ENCODE results near the gene GASK1A.

The GASK1A gene

DNA sequence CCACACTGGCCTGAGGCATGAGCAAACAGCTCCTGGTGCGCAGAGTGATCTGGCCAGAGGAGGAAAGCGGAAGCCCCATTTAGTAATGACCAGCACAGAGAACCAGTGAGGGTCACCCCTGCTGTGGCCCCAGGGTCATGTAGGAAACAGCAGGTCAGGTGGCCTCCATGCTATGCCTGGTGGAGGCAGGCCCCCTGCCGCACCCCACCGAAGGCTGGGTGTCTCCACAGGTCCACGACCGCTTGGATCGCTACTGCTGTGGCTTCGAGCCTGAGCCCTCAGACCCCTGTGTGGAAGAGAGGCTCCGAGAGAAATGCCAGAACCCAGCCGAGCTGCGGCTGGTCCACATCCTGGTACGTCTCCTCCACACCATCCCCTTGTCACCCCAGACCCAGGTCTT lies 74.2 kb downstream of the GASK1A start:
- H3K4me3 ChIP-seq (ENCODE audit: low read length), result no peak overlapping the region
- TF ChIP-seq, protein P1, sequence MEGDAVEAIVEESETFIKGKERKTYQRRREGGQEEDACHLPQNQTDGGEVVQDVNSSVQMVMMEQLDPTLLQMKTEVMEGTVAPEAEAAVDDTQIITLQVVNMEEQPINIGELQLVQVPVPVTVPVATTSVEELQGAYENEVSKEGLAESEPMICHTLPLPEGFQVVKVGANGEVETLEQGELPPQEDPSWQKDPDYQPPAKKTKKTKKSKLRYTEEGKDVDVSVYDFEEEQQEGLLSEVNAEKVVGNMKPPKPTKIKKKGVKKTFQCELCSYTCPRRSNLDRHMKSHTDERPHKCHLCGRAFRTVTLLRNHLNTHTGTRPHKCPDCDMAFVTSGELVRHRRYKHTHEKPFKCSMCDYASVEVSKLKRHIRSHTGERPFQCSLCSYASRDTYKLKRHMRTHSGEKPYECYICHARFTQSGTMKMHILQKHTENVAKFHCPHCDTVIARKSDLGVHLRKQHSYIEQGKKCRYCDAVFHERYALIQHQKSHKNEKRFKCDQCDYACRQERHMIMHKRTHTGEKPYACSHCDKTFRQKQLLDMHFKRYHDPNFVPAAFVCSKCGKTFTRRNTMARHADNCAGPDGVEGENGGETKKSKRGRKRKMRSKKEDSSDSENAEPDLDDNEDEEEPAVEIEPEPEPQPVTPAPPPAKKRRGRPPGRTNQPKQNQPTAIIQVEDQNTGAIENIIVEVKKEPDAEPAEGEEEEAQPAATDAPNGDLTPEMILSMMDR (IDR thresholded peaks at IDR 0.05; ENCODE audit: insufficient read depth, low read depth, low read length, missing control alignments), result no peak
- no peak for DNase-seq (ENCODE audit: low read depth)

DNA sequence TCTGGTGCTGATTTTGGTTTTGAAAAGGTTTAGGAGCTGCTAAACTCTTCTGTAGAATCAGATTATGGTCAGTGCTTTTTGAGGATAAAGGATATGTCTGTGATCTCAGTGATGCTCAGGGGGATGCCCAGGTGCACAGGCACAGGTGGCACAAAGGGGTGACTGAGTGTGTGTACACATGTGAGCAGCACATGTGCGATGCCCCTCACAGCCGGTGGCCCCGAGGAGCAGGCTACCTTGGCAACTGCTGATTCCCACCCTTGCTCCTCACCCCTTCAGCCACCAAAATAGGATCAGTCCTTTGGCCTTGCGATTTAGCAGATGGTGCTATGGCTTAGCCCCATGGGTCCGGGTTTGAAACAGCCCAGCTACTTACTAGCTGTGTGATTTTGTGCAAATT lies 75.6 kb downstream of the GASK1A start:
- H3K4me3 ChIP-seq (ENCODE audit: low read length), result no peak overlapping the region
- TF ChIP-seq, protein P1 (IDR thresholded peaks at IDR 0.05; ENCODE audit: insufficient read depth, low read depth, low read length, missing control alignments), result no peak
- DNase-seq (ENCODE audit: low read depth), result no peak

DNA sequence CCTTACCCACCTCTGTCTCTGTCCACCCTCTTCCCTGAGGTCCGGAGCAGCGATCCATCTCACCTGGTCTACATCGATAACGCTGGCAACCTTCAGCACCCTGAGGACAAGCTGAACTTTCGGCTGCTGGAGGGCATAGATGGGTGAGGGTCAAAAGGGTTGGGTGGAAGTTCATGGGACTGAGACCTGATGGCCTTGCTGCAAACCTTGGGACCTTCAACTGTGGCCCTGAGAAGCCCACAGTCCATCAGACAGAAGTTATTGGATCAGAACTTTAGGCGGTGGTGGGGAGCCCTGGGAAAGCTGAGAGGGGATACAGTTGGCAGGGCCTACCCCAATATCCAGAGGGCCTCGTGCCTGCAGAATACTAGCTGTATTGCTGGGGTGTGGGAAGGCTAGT lies 76.3 kb downstream of the GASK1A start:
- TF ChIP-seq, protein P1 (IDR thresholded peaks at IDR 0.05; ENCODE audit: insufficient read depth, low read depth, low read length, missing control alignments), result no peak
- no peak overlapping the region for H3K4me3 ChIP-seq (ENCODE audit: low read length)
- DNase-seq (ENCODE audit: low read depth), result no peak

DNA sequence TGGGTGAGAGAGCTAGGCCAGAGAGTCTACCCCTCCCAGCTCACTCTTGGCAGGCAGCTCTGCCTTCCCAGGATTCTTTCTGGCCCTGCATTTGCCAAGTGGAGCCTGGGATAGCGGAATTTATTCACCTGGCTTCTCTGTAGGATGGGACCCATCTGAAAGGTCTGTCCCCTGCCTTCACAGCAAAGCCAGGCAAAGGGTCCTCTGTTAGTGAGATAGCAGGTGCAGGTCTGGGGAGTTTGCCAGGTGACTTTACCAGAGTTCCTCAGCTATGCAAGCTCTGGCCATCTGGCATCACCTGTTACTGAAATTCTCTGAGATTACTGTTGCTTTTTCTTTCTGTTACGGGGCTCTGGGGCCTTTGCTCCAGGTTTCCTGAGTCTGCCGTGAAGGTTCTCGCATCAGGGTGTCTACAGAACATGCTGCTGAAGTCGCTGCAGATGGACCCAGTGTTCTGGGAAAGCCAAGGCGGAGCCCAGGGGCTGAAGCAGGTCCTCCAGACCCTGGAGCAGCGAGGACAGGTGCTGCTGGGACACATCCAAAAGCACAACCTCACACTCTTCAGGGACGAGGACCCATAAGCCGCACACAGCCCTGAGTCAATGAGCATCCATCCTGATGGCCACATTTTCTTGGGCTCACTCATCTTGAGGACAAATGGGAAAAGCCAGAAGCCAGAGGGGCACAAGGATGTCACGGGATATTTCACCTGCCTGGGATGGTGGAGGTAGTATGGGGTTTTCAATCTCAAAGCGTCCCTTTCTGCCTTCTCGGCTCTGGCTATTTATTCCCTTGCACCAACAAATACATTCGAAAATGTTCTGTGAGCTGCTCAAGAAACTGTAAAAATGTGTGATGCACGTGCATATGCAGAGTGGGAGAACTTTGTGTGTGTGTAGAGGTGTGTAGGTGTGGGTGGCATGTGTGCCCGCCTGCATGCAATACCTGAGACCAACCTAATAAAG lies 77.0 kb downstream of the GASK1A start:
- TF ChIP-seq, protein P1 (IDR thresholded peaks at IDR 0.05; ENCODE audit: insufficient read depth, low read depth, low read length, missing control alignments), result no peak
- H3K4me3 ChIP-seq (ENCODE audit: low read length), result no peak overlapping the region
- no peak for DNase-seq (ENCODE audit: low read depth)

DNA sequence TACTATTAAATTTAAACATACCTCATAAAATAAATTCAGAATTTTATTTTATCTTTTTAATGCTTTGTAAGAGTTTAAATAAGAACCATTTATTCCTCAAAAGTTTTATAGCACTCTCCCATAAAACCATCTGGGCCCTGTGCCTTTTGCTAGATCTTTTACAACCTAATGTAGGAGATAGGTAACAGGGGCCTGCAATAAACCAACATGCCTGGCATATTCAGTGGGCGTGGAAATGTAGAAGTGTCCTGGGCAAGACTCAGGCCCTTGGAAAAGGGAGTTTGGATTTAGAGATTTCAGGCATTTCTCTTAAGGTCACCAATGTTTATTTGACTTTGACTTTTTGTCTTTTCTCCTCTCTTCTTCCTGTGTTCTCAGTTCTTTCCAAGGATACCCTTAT lies 80.3 kb downstream of the GASK1A start:
- H3K4me3 ChIP-seq (ENCODE audit: low read length), result no peak overlapping the region
- no peak for DNase-seq (ENCODE audit: low read depth)
- TF ChIP-seq, protein P1 (IDR thresholded peaks at IDR 0.05; ENCODE audit: insufficient read depth, low read depth, low read length, missing control alignments), result no peak

DNA sequence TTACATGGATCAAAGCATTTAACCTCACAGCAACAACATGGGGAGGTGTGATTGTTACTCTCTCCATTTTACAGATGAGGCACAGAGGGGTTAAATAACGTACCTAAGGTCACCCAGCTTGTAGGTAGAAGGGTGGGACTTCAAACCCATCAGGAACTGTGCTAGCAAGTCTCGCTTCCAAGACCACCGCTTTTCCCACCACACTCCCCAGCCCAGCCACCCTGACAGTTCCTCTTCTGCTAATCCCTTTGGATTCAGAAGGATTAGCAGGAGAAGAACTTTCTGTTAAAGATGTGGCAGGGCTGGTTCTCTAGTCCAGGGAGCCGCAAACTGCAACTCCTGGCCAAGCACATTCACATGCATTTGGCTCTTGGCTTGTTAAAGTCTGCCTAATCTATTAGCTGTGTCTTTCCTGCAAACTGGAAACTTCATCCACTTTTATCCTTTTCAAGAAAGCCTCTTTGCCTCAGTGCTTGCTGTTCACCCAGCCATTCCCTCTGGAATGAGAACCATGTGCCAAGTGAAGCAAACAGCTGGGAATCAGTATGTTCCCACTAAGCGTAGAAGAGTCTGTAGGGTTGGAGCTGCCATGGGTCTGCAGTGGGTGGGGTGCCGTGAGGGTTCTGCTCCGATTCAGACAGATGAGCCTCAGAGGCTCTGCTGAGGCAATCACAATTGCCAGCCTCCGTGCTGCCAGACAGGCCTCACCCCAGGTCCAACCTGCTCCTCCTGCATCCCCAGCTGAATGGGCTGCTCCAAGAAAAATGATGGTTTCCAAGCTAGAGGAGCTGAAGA lies 82.2 kb downstream of the GASK1A start:
- no peak overlapping the region for H3K4me3 ChIP-seq (ENCODE audit: low read length)
- TF ChIP-seq, protein P1 (IDR thresholded peaks at IDR 0.05; ENCODE audit: insufficient read depth, low read depth, low read length, missing control alignments), result no peak
- no peak for DNase-seq (ENCODE audit: low read depth)

Data from epithelial cell of esophagus (primary cell).